PC-3 (cell line): ENCODE data around the gene NMRAL1.

Experiments
- CTCF ChIP-seq: fragments of 300-600 bp; sonication (generic); conservative IDR thresholded peaks from 2 replicates; pipeline ENCODE4 v1.5.1; 2017; ENCODE audit warnings: antibody characterized with exemption, low read depth, mild to moderate bottlenecking, low read length
- EZH2 ChIP-seq: fragments of 300-600 bp; sonication (generic); IDR thresholded peaks from one replicate; pipeline ENCODE4 v1.6.1; 2017; ENCODE audit warnings: antibody characterized with exemption, mild to moderate bottlenecking, low read length; ENCODE audit not compliant: unreplicated experiment
- EZH2phosphoT487 ChIP-seq: fragments of 300-600 bp; sonication (generic); IDR thresholded peaks from 2 replicates; pipeline ENCODE4 v1.6.1; 2018; ENCODE audit warnings: mild to moderate bottlenecking, antibody characterized with exemption, low read length, borderline replicate concordance

- no peak for TF ChIP-seq CTCF
- TF ChIP-seq EZH2phosphoT487 = no peak
- no peak for TF ChIP-seq EZH2
Measured at GRCh38 chr16:4494746-4495490, 20.5 kb upstream of the NMRAL1 start.
